Measurements from ENCODE around the gene FAHD2A. TPM values are rescaled to one million over a fixed set of nuclear protein-coding genes. Genes with fewer than 3 reads are reported as not detected.
"Not testable (repeated sequence)": the region's sequence is repeated elsewhere in the genome, so short reads cannot be mapped to it uniquely, and the experiment has no call there.

FAHD2A gene
- total RNA-seq: 10 to 100 TPM; 22.8 to 36.2 (median 23.6) TPM

- 0% methylated on average over 42 to 46 of the region's 64 CpGs for WGBS, 2 donors
- intact Hi-C loops (cut with DNase I; ENCODE audit: low total_unique reads): no loop called here
- peak; percentile 96 to 99 for DNase-seq (ENCODE audit: low spot score in 2 of 2)
- TF ChIP-seq CTCF (IDR thresholded peaks at IDR 0.05) (no peak), POLR2A (IDR thresholded peaks at IDR 0.05) (no peak)
- peak within 1 kb of the TSS; percentile 78 for H3K4me3 ChIP-seq (ENCODE audit: low read depth, poor library complexity, severe bottlenecking)
Measured at GRCh38 chr2:95402370-95403203, at the start of gene FAHD2A. Gene FAHD2A, plus strand, starts transcription at chr2:95402708. Its CDS starts 2,851 bp downstream, at chr2:95405559.

- intact Hi-C loops (cut with DNase I; ENCODE audit: low total_unique reads): no loop called here
- DNase-seq (ENCODE audit: low spot score in 2 of 2): peak in 1 of 2 donors; percentile 79
- WGBS, 2 donors: 88 to 89% methylated on average over 10 of the region's 10 CpGs
- no peak overlapping the region for H3K4me3 ChIP-seq (ENCODE audit: low read depth, poor library complexity, severe bottlenecking)
- TF ChIP-seq POLR2A (IDR thresholded peaks at IDR 0.05) (no peak), CTCF (IDR thresholded peaks at IDR 0.05) (no peak)
Measured at GRCh38 chr2:95353055-95353575, 49.4 kb upstream of the FAHD2A start.

GRCh38 chr2:95353613-95354468 lies 48.7 kb upstream of the FAHD2A start:
- intact Hi-C loops (cut with DNase I; ENCODE audit: low total_unique reads): no loop called here
- TF ChIP-seq POLR2A (IDR thresholded peaks at IDR 0.05) (no peak), CTCF (IDR thresholded peaks at IDR 0.05) (no peak)
- peak in 1 of 2 donors; percentile 76 for DNase-seq (ENCODE audit: low spot score in 2 of 2)
- no peak overlapping the region for H3K4me3 ChIP-seq (ENCODE audit: low read depth, poor library complexity, severe bottlenecking)
- WGBS, 2 donors: 82% methylated on average over 22 of the region's 22 CpGs

- H3K4me3 ChIP-seq (ENCODE audit: low read depth, poor library complexity, severe bottlenecking): no peak overlapping the region
- no peak for TF ChIP-seq POLR2A (IDR thresholded peaks at IDR 0.05)
- TF ChIP-seq CTCF (IDR thresholded peaks at IDR 0.05): no peak
- peak in 1 of 2 donors; percentile 58 for DNase-seq (ENCODE audit: low spot score in 2 of 2)
- intact Hi-C loops (cut with DNase I; ENCODE audit: low total_unique reads): no loop called here
- 93 to 96% methylated on average over 5 of the region's 5 CpGs for WGBS, 2 donors
Measured at GRCh38 chr2:95354469-95354901, 48.0 kb upstream of the FAHD2A start.

- no peak for TF ChIP-seq POLR2A (IDR thresholded peaks at IDR 0.05)
- TF ChIP-seq CTCF (IDR thresholded peaks at IDR 0.05): no peak
- H3K4me3 ChIP-seq (ENCODE audit: low read depth, poor library complexity, severe bottlenecking): no peak overlapping the region
- intact Hi-C loops (cut with DNase I; ENCODE audit: low total_unique reads): no loop called here
- 90 to 98% methylated on average over 8 of the region's 8 CpGs for WGBS, 2 donors
- DNase-seq (ENCODE audit: low spot score in 2 of 2): no peak
Measured at GRCh38 chr2:95354925-95355324, 47.6 kb upstream of the FAHD2A start.

GRCh38 chr2:95355486-95355885 lies 47.0 kb upstream of the FAHD2A start:
- intact Hi-C loops (cut with DNase I; ENCODE audit: low total_unique reads); DNase-seq (ENCODE audit: low spot score in 2 of 2): not testable (repeated sequence)
- WGBS, 2 donors: 97 to 99% methylated on average over 5 of the region's 5 CpGs

More at GRCh38 chr2:95355486-95355885, 47.0 kb upstream of the FAHD2A start:
- H3K4me3 ChIP-seq (ENCODE audit: low read depth, poor library complexity, severe bottlenecking): not testable (repeated sequence)

Data from lower leg skin (tissue), 4 donors.